Measurements from ENCODE around the gene MSH5. TPM values are rescaled to one million over a fixed set of nuclear protein-coding genes. Genes with fewer than 3 reads are reported as not detected.
A peak's percentile ranks its signal among the peaks of the same experiment; 100 is the strongest.
"Not testable (repeated sequence)": the region's sequence is repeated elsewhere in the genome, so short reads cannot be mapped to it uniquely, and the experiment has no call there.

The MSH5 gene
- total RNA-seq, 1 donor from 2014 or later: 1.4 TPM

DNA sequence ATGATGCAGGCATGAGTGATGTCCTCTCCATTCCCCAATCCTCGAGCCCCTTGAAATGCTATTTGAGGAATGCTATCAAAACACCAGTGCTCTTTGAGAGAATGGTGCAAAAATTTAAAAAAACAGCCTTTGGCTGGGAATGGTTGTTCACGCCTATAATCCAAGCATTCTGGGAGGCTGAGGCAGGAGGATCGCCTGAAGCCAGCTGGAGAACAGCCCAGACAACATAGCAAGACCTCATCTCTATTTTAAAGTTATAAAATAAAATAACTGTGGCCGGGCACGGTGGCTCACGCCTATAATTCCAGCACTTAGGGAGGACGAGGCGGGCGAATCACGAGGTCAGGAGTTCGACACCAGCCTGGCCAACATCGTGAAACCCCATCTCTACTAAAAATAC, 60.0 kb downstream of the MSH5 start:
- DNase-seq (ENCODE audit: low read depth in 2 of 2): no peak

DNA sequence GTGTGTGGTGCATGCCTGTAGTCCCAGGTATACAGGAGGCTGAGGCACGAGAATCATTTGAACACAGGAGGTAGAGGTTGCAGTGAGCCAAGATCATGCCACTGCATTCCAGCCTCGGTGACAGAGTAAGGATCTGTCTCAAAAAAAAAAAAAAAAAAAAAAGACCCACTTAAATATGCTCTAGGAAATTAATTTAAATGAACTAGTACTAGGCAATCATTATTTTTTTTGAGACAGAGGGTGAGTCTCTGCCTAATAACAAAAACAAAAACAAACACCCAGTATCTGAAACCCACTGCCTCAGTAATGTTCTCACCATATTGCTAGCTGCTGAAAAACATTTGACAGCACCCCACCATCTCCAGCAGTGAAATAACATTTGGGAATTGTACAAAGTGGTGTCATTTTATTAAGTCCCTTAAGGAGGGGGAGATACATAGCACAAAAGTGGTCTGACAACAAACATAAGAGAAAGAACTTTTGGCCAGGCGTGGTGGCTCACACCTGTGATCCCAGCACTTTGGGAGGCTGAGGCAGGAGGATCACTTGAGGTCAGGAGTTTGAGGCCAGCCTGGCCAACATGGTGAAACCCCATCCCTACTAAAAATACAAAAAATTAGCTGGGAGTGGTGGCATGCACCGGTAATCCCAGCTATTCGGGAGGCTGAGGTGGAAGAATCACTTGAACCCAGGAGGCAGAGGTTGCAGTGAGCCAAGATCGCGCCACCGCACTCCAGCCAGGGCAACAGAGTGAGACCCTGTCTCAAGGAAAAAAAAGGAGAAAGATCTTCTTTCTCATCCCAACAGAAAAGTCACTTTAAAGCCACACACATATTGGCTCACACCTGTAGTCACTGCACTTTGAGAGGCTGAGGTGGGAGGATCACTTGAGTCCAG, 61.5 kb downstream of the MSH5 start:
- not testable (repeated sequence) for DNase-seq (ENCODE audit: low read depth in 2 of 2)

DNA sequence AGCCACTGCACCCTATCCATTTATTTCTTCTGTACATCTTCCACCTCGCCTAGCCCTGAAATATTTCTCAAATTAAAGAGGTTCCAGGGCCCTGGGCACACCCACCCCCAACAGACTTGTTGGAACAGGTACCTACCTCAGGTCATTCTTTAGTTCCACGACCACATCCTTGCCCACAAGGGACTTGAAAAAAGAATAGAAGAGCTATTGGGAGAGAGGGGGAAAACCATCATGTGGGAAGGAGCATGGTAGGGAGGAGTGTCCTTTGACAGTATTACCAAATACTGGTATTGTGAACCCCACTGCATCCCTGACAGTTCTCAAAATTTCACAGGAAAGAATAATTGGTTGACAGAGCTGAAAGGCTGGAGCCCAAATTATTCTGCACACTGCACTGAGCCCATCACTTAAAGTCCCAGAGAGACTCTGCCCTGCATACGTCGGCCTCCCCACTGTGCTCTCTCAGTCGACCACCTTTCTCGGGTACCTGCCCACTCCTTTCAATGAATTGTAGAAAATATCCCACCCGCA, 66.2 kb downstream of the MSH5 start:
- no peak for DNase-seq (ENCODE audit: low read depth in 2 of 2)

DNA sequence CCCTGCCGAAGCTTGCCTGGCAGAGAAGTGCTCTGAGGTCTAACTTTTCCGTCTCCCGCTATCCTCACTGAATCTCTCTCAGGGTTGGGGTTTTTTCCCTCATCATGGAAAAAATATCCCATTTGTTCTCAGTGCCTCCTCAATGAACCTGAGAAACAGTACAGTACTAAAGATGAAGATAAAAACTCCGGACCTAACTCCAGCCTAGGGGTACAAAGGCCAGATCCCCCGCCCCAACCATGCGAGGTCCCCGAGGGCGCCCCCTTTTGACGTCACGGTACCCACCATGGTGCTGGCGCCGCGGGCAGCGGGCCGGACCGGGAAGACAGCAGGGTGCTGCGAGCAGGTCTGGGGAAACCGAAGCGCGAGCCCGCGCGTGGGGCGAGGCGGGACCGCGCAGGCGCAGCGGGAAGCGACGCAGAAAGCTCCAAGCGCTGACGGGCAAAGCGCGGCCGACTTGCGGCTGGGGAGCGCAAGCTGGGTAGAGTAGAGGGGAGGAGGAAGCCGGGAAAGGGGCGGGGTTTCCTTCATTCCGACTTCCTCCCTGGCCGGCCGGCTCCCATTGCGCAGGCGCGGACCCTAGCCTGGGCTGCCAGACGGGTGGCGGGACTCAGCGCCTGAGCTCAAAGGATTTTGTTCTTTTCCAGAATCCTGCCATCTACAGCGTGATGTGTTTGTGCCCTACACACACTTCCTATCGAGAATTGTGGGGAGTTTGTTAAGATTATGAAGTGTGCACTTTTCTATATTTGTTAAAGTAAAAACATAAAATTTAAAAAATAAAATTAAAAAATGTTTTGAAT, 66.9 kb downstream of the MSH5 start, which contains the start of gene LSM2:
LSM2 (minus strand) TSS at position 497 of the 803 bp plus-strand sequence; CDS start at position 288, 209 bp downstream.
- peak; percentile 98 for DNase-seq (ENCODE audit: low read depth in 2 of 2)

DNA sequence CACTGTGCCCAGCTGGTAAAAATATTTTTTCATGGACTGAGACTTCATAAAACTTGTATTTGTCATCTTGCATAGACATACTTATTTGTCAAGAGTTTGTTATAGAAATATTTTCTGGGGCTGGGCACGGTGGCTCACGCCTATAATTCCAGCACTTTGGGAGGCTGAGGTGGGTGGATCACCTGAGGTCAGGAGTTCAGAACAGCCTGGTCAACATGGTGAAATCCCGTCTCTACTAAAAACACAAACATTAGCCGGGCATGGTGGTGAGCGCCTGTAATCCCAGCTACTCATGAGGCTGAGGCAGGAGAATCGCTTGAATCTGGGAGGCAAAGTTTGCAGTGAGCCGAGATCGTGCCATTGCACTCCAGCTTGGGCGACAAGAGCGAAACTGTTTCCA, 68.8 kb downstream of the MSH5 start:
- not testable (repeated sequence) for DNase-seq (ENCODE audit: low read depth in 2 of 2)

DNA sequence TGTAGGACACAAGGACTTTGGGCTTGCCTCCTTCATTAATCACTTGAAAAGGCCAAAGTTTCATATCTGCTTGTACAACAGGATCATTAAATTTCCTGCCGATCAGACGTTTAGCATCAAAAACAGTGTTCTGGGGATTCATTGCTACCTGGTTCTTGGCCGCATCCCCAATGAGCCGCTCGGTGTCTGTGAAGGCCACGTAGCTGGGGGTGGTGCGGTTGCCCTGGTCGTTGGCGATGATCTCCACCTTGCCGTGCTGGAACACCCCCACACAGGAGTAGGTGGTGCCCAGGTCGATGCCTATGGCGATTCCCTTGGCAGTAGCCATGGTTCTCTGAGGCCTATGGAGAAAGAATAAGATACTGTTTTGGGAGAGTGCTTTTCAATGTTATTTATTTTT, 71.8 kb downstream of the MSH5 start:
- no peak for DNase-seq (ENCODE audit: low read depth in 2 of 2)

Other genes with a start within 250 kb of the MSH5 start
- 5.0 and 9.8 TPM in 2 replicates for gene MICB, start 241.9 kb upstream of the MSH5 start, total RNA-seq
- gene MCCD1, start 211.0 kb upstream of the MSH5 start, total RNA-seq: not detected in 2 replicates
- 180 and 306 TPM in 2 replicates for gene DDX39B, start 198.0 kb upstream of the MSH5 start, total RNA-seq
- 0.20 and 0.22 TPM in 2 replicates for gene ATP6V1G2, start 193.4 kb upstream of the MSH5 start, total RNA-seq
- 17.9 and 23.0 TPM in 2 replicates for gene NFKBIL1, start 192.4 kb upstream of the MSH5 start, total RNA-seq
- not detected in 2 replicates for gene LTA, start 167.7 kb upstream of the MSH5 start, total RNA-seq
- not detected in 2 replicates for gene TNF, start 164.4 kb upstream of the MSH5 start, total RNA-seq
- gene LTB, start 157.6 kb upstream of the MSH5 start, total RNA-seq: 6.7 and 9.2 TPM in 2 replicates
- not detected in 2 replicates for gene LST1, start 153.7 kb upstream of the MSH5 start, total RNA-seq
- gene NCR3, start 147.0 kb upstream of the MSH5 start, total RNA-seq: not detected in 2 replicates
- not detected in 2 replicates for gene AIF1, start 124.8 kb upstream of the MSH5 start, total RNA-seq
- 19.4 and 27.2 TPM in 2 replicates for gene PRRC2A, start 119.3 kb upstream of the MSH5 start, total RNA-seq
- gene BAG6, start 87.3 kb upstream of the MSH5 start, total RNA-seq: 88.3 and 111 TPM in 2 replicates
- 0.22 and 0.40 TPM in 2 replicates for gene APOM, start 84.1 kb upstream of the MSH5 start, total RNA-seq
- gene C6orf47, start 79.2 kb upstream of the MSH5 start, total RNA-seq: 15.5 and 24.0 TPM in 2 replicates
- 8.5 and 12.1 TPM in 2 replicates for gene GPANK1, start 75.0 kb upstream of the MSH5 start, total RNA-seq
- gene CSNK2B, start 73.9 kb upstream of the MSH5 start, total RNA-seq: 64.1 and 67.6 TPM in 2 replicates
- 0.44 and 1.2 TPM in 2 replicates for gene LY6G5B, start 70.0 kb upstream of the MSH5 start, total RNA-seq
- gene LY6G5C, start 58.9 kb upstream of the MSH5 start, total RNA-seq: 1.4 and 1.7 TPM in 2 replicates
- 41.2 and 69.8 TPM in 2 replicates for gene ABHD16A, start 36.7 kb upstream of the MSH5 start, total RNA-seq
- not detected in 2 replicates for gene LY6G6F, start 33.1 kb upstream of the MSH5 start, total RNA-seq
- gene LY6G6D, start 24.7 kb upstream of the MSH5 start, total RNA-seq: not detected in 2 replicates
- not detected in 2 replicates for gene LY6G6C, start 18.3 kb upstream of the MSH5 start, total RNA-seq
- not detected in 2 replicates for gene MPIG6B, start 16.6 kb upstream of the MSH5 start, total RNA-seq
- 109 and 159 TPM in 2 replicates for gene DDAH2, start 10.7 kb upstream of the MSH5 start, total RNA-seq
- gene CLIC1, start 3.5 kb upstream of the MSH5 start, total RNA-seq: 469 and 552 TPM in 2 replicates
- gene SAPCD1, start 22.7 kb downstream of the MSH5 start, total RNA-seq: 1.6 and 2.0 TPM in 2 replicates
- under 0.01 and 0.40 TPM in 2 replicates for gene VWA7, start 37.3 kb downstream of the MSH5 start, total RNA-seq
- gene VARS1, start 55.7 kb downstream of the MSH5 start, total RNA-seq: 36.3 and 39.0 TPM in 2 replicates
- 29.2 and 29.8 TPM in 2 replicates for gene LSM2, start 67.0 kb downstream of the MSH5 start, total RNA-seq
- gene HSPA1L, start 75.3 kb downstream of the MSH5 start, total RNA-seq: 0.87 and 1.8 TPM in 2 replicates
- 40.8 and 93.3 TPM in 2 replicates for gene HSPA1A, start 75.5 kb downstream of the MSH5 start, total RNA-seq
- 23.8 and 30.2 TPM in 2 replicates for gene HSPA1B, start 87.7 kb downstream of the MSH5 start, total RNA-seq
- gene NEU1, start 122.8 kb downstream of the MSH5 start, total RNA-seq: 41.2 and 50.0 TPM in 2 replicates
- gene SLC44A4, start 139.0 kb downstream of the MSH5 start, total RNA-seq: not detected in 2 replicates
- gene EHMT2, start 157.7 kb downstream of the MSH5 start, total RNA-seq: 25.7 and 28.0 TPM in 2 replicates
- gene ZBTB12, start 162.1 kb downstream of the MSH5 start, total RNA-seq: 2.2 and 3.6 TPM in 2 replicates
- gene C2, start 187.7 kb downstream of the MSH5 start, total RNA-seq: under 0.01 TPM in 1 of 2 replicates, not detected in the other
- gene CFB, start 206.1 kb downstream of the MSH5 start, total RNA-seq: 0.44 and 0.60 TPM in 2 replicates
- gene NELFE, start 219.0 kb downstream of the MSH5 start, total RNA-seq: 54.3 and 55.8 TPM in 2 replicates
- gene SKIC2, start 219.2 kb downstream of the MSH5 start, total RNA-seq: 22.7 and 30.2 TPM in 2 replicates
- 5.9 and 10.1 TPM in 2 replicates for gene DXO, start 232.1 kb downstream of the MSH5 start, total RNA-seq
- gene C4A, start 242.1 kb downstream of the MSH5 start, total RNA-seq: 0.44 and 1.8 TPM in 2 replicates